ENCODE results near the gene CACNG3. TPM values are rescaled to one million over a fixed set of nuclear protein-coding genes. Genes with fewer than 3 reads are reported as not detected.

CACNG3 gene
- total and polyA plus RNA-seq, 8 donors = not detected

DNA sequence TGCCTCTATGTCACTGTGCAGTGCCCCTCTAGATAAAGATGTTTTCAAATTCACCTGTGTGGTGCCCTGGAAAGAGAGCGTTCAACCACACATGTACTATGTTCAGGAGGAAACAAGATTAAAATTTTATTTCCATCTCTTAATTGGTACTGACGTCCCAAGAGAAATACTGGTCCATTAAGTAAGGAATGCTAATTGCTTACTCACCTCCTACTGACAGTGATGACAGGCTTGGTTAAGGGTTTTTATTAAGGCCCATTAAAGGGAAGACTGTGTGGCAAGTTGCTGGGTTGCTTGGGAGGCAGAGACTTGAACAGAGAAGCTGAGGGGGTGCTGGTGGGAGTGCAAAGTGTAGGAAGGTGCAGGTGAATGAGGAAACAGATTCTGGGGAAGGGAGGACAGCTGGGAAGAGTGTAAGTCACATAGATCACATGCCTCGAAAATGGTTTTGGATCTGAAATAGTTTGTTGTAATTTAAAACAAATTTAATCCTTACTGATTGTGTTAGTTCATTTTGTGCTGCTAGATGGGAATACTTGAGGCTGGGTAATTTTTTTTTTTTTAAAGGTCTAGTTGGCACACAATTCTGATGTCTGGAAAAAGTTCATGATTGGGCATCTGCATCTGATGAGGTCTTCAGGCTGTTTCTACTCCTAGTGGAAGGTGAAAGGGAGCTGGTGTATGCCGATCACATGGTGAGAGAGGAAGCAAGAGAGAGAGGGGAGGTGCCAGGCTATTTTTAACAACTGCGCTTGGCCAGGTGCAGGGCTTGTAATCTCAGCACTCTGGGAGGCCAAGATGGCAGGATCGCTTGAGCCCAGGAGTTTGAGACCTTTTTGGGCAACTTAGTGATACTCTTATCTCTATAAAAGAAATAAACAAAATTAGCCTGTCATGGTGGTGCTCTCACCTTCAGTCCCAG, 140.5 kb downstream of the CACNG3 start:
- Histone ChIP-seq H3K4me3 (no peak overlapping the region), H3K9me3 (no peaks in the 10 kb centered on the region), H3K27ac (no peak overlapping the region), H3K27me3 (no peaks in the 10 kb centered on the region), H3K36me3 (no peaks in the 10 kb centered on the region), H3K4me1 (no peaks in the 10 kb centered on the region)
- 56 to 66% (median 61%) methylated on average over 6 of the region's 6 CpGs for WGBS, 5 donors
- intact Hi-C loops (cut with DNase I; ENCODE audit: low total_unique reads) = no loop called here
- no peak for DNase-seq
- no peak for TF ChIP-seq EP300 (IDR thresholded peaks at IDR 0.05)
- TF ChIP-seq POLR2AphosphoS5 (IDR thresholded peaks at IDR 0.05) = no peak
- no peak for TF ChIP-seq POLR2A (IDR thresholded peaks at IDR 0.05)
- TF ChIP-seq, protein P1, sequence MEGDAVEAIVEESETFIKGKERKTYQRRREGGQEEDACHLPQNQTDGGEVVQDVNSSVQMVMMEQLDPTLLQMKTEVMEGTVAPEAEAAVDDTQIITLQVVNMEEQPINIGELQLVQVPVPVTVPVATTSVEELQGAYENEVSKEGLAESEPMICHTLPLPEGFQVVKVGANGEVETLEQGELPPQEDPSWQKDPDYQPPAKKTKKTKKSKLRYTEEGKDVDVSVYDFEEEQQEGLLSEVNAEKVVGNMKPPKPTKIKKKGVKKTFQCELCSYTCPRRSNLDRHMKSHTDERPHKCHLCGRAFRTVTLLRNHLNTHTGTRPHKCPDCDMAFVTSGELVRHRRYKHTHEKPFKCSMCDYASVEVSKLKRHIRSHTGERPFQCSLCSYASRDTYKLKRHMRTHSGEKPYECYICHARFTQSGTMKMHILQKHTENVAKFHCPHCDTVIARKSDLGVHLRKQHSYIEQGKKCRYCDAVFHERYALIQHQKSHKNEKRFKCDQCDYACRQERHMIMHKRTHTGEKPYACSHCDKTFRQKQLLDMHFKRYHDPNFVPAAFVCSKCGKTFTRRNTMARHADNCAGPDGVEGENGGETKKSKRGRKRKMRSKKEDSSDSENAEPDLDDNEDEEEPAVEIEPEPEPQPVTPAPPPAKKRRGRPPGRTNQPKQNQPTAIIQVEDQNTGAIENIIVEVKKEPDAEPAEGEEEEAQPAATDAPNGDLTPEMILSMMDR (IDR thresholded peaks at IDR 0.05) = no peak

DNA sequence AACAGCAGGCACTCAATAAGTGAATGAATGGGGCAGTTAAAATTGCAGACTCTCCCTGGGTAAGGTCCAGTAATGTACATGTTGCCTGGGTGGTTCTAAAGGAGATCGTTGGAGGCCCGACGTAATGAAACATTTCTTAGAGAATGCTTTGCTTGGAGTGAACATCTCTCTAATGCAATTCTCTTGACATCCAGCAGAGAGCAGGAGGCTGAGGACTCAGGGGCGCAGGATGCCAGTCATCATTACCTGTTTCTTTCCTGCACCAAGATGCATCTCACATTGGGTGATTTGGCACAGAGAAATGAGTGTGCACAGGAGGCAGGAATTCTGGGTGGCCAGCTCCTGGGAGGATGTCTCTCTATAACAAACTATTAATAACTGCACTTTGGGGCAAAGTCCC, 152.9 kb downstream of the CACNG3 start:
- H3K9me3 ChIP-seq = peaks cover 0 to 13% (median 3%) of the 10 kb centered on the region in 4 donors
- no peaks in the 10 kb centered on the region for H3K27me3 ChIP-seq
- intact Hi-C loops (cut with DNase I; ENCODE audit: low total_unique reads) = no loop called here
- no peaks in the 10 kb centered on the region for H3K4me1 ChIP-seq
- TF ChIP-seq POLR2AphosphoS5 (IDR thresholded peaks at IDR 0.05) (no peak), POLR2A (IDR thresholded peaks at IDR 0.05) (no peak), EP300 (IDR thresholded peaks at IDR 0.05) (no peak)
- TF ChIP-seq, protein P1 (IDR thresholded peaks at IDR 0.05) = no peak
- 66 to 76% (median 72%) methylated on average over 4 of the region's 4 CpGs for WGBS, 5 donors
- H3K4me3 ChIP-seq = no peak overlapping the region
- H3K27ac ChIP-seq = no peak overlapping the region
- H3K36me3 ChIP-seq = no peaks in the 10 kb centered on the region
- DNase-seq = no peak

Small RNAs within 50 kb of the gene (small RNA-seq; reads per million reads assigned to genes)
- gene RF00408 (0 reads per million in 4 donors), gene RNU7-24P (0 reads per million in 4 donors)
